AG09319 (cell line): Measurements from ENCODE around the gene CXCL11.

Experiments used
- DNase-seq: peaks from one replicate; pipeline ENCODE4 v3.0.0-alpha.2; 2010; ENCODE audit warnings: low read depth; ENCODE audit errors: extremely low read depth
- CTCF ChIP-seq: IDR thresholded peaks from 2 replicates; pipeline ENCODE4 v1.5.1; 2011; ENCODE audit warnings: low read depth, mild to moderate bottlenecking, inconsistent platforms, low read length, moderate library complexity

The CXCL11 gene

DNA sequence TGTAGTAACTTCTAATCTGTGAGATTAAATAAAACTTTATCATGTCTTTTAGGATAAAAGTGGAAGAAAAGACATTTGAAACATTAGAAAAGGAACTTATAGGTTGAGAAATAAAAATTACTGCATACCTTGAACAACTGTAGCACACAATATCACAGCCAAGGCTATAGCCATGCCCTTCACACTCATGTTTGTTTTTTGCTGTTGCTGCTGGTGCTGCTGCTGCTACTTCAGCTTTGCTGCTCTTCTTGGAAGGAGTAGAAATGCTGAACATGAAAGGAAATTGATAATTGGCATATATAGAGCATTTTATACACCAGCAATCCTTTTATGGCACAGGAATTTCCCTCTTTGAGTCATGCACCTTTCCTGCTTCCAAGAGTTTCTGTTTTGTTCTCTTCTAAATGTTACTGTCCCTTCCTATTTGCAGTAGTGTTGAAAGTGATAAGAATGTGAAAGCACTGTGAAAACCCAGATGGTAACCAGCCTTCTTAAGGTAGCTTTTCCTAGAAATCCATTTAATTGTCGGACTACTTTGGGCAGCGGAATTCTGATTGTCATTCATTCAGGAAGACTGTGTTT lies at the start of gene CXCL11:
Gene CXCL11, minus strand, starts transcription at position 272 of the 582 bp plus-strand sequence. Its CDS starts 83 bp downstream, at position 189.
- DNase-seq: no peak
- TF ChIP-seq CTCF: no peak

DNA sequence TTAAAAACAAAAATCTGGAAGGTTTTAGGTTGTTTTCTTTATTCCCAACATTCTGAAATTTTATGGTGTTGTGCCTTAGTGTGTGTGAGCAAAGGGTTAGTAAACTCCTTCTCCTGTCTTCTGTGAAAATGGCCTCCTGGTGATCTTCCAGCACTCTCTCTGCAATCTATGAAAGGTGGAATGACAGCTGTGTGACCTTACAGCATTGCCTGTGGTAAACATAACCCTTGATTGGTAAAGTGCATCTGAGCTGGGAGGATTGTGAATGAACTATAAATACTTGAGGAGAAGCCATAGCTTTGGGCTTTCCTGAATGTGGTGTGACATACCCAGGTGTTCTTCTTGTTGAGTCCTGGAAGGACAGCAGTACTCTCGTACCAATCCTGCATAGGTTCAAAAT lies 48.7 kb upstream of the CXCL11 start:
- no peak for TF ChIP-seq CTCF
- DNase-seq: no peak

DNA sequence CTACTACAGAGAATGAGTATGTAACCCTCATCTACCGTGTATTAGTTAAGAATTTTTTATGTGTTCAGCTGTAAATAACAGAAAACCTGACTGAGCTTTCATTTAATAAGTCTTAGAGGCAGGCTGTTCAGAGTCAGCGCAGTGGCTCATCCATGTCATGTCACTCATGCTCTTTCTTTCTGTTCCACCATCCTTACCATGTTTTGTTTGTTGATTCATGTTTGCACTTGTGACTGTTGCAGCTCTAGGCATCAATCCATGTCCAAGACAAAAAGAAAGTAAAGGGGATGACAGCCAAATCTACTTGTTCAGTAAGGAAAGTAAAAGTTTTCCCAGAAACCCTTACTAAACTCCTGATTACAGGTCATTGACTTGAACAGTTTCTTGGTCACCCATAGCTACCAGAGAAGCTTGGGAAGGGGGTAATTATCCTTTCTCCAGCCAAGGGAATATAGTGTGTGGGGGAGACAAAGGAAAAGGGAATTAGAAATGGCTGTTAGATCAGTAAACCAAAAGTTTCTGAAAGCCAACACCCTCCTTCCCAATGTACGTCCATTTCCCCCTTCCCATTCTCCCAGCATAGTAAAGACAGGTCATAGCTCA lies 47.6 kb upstream of the CXCL11 start:
- DNase-seq: no peak
- TF ChIP-seq CTCF: no peak

- TF ChIP-seq CTCF: no peak
Measured at GRCh38 chr4:76078033-76078613, 42.3 kb upstream of the CXCL11 start.

DNA sequence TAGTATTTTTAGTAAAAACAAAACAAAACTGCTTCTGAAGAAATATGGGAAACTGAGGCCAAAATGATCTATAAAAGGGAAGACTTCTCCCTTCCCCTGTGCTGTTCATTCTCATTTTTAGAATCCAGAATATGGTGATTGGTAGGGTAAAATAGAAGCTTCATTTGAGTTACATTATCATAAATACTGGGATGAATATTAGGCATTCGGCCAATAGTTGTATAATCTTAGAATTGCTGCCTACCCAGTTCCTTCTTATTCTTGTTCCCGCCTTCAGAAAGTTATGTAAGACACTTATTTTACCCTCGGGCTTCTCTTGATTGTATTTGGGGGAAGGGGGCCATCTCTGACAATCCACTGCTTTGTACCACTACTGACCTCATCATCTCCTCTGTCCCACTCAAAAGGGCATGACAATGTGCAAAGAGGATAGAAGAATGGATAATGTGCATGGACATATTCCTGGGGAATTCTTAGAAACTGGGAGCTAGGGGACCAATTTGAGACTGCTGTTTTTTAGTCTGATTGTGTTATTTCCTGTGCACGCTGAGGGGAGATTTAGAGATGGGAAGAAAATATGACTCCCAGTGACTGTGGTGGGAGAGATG lies 39.2 kb upstream of the CXCL11 start:
- DNase-seq: no peak
- TF ChIP-seq CTCF: no peak

More at GRCh38 chr4:76078033-76078613, 42.3 kb upstream of the CXCL11 start:
- DNase-seq: no peak

DNA sequence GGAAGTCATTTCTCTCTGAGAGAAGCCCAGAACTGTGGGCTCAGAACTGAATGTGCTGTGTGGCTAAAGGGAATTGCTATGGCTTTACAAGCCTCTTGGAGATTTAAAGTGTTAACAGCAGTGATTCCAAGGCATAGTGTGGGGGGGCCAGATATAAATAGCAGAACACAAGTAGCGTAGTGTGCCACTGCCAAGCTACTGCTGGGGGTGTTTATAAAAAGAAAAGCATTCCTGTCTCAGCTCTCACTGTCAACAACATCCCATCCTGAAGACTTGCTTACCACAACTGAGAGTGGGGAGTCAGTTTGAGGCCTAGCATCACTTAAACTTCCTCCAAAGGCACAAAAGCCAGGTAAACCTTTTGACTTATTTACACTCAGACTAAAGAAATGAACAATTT lies 38.6 kb upstream of the CXCL11 start, which contains the start of gene ART3:
Gene ART3, plus strand, starts transcription at position 242 of the 400 bp plus-strand sequence. CDS start 1,181 bp downstream, outside the sequence.
- DNase-seq: no peak
- no peak for TF ChIP-seq CTCF

- TF ChIP-seq CTCF: no peak
Measured at GRCh38 chr4:76072760-76073159, 36.9 kb upstream of the CXCL11 start.

More at GRCh38 chr4:76072760-76073159, 36.9 kb upstream of the CXCL11 start:
- DNase-seq: no peak
